ENCODE measurements around the gene SRD5A3. TPM values are rescaled to one million over a fixed set of nuclear protein-coding genes. Genes with fewer than 3 reads are reported as not detected.

Gene SRD5A3
- total and polyA plus RNA-seq, 9 of the 15 experiments (the other 6 are each of a cell fraction or from before 2014, with no cell fraction given), result 2.5 to 37.0 (median 13.3) TPM

DNA sequence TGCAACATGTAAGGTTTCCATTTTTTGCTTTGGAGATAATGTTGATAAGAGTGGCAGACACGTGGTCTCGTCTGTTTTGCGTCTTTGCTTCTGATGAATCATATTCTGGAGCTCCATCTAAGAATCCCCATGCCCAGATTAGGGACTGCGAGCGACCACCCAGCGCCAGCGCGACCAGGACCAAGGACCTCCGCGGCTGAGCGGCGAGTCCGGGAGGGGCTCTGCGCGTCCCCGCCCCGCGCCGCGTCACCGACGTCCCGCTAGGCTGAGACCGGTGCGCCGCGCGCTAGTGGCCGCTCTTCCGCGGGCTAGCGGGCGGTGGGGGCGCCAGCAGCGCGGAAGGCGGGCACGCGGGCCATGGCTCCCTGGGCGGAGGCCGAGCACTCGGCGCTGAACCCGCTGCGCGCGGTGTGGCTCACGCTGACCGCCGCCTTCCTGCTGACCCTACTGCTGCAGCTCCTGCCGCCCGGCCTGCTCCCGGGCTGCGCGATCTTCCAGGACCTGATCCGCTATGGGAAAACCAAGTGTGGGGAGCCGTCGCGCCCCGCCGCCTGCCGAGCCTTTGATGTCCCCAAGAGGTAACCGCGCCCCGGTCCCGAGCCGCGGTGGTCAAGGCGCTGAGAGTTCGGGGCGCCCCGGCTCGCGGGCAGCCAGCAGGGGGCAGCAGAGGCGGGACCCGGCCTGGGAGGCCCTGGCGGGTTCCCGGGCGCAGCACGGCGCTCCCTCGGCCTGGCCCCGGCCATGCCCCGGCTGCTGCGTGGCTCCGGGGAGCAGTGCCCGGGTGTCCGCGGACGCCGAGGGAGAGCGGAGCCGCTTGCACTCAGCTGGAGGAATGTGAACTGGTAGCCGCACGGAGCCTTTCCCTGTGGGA, at the start of gene SRD5A3 (continued):
- TF ChIP-seq MYBL2 (IDR thresholded peaks at IDR 0.05; ENCODE audit: low read depth) (no peak), MYBL2 (CRISPR knock-in tag; IDR thresholded peaks at IDR 0.05; ENCODE audit: borderline replicate concordance) (no peak), SPI1 (IDR thresholded peaks at IDR 0.05; ENCODE audit: borderline replicate concordance, low read depth, low read length) (no peak), CHD2 (IDR thresholded peaks at IDR 0.05; ENCODE audit: low read depth, low read length) (no peak; the same call in 1 of the 2 replicates), ETV1 (tag; conservative IDR thresholded peaks at IDR 0.05; ENCODE audit: low read depth) (no peak), NCOA2 (IDR thresholded peaks at IDR 0.05; ENCODE audit: partially characterized antibody in 2 of 2) (no peak), ETS2 (tag; IDR thresholded peaks at IDR 0.05; ENCODE audit: borderline replicate concordance, poor library complexity, severe bottlenecking) (no peak), CUX1 (CRISPR knock-in tag; IDR thresholded peaks at IDR 0.05) (no peak), MCM7 (IDR thresholded peaks at IDR 0.05) (no peak), BHLHE40 (IDR thresholded peaks at IDR 0.05; ENCODE audit: low read length) (peak; percentile 29; the same call in 1 of the 2 replicates), E2F8 (IDR thresholded peaks at IDR 0.05; ENCODE audit: low read depth, partially characterized antibody) (peak; percentile 49), TRIM28 (IDR thresholded peaks at IDR 0.05) (no peak; the same call in 1 of the 2 replicates)
- TF ChIP-seq, protein P1, sequence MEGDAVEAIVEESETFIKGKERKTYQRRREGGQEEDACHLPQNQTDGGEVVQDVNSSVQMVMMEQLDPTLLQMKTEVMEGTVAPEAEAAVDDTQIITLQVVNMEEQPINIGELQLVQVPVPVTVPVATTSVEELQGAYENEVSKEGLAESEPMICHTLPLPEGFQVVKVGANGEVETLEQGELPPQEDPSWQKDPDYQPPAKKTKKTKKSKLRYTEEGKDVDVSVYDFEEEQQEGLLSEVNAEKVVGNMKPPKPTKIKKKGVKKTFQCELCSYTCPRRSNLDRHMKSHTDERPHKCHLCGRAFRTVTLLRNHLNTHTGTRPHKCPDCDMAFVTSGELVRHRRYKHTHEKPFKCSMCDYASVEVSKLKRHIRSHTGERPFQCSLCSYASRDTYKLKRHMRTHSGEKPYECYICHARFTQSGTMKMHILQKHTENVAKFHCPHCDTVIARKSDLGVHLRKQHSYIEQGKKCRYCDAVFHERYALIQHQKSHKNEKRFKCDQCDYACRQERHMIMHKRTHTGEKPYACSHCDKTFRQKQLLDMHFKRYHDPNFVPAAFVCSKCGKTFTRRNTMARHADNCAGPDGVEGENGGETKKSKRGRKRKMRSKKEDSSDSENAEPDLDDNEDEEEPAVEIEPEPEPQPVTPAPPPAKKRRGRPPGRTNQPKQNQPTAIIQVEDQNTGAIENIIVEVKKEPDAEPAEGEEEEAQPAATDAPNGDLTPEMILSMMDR (IDR thresholded peaks at IDR 0.05 in 2 of 3, conservative IDR thresholded peaks at IDR 0.05 in 1 of 3; ENCODE audit: insufficient read depth in 2 of 3, low read depth in 1 of 3, low read length in 3 of 3), result peak; percentile 81 to 91 (median 83)
- TF ChIP-seq, protein P2, sequence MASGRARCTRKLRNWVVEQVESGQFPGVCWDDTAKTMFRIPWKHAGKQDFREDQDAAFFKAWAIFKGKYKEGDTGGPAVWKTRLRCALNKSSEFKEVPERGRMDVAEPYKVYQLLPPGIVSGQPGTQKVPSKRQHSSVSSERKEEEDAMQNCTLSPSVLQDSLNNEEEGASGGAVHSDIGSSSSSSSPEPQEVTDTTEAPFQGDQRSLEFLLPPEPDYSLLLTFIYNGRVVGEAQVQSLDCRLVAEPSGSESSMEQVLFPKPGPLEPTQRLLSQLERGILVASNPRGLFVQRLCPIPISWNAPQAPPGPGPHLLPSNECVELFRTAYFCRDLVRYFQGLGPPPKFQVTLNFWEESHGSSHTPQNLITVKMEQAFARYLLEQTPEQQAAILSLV (tag; IDR thresholded peaks at IDR 0.05), result no peak
